Mesothelial cell of epicardium (in vitro differentiated cells): Measurements from ENCODE around the gene DIS3L2. TPM values are rescaled to one million over a fixed set of nuclear protein-coding genes. Genes with fewer than 3 reads are reported as not detected.

Source experiments
- DNase-seq, 2 experiments: peaks; one replicate each; pipeline ENCODE4 v3.0.0; 2021; ENCODE audit warnings: low spot score in 2 of 2; ENCODE audit not compliant: unreplicated experiment in 2 of 2
- H3K27ac Mint-ChIP-seq: 2 replicates; pipeline ENCODE4 v1.8.0; 2021; ENCODE audit warnings: mixed read lengths
- H3K27me3 Mint-ChIP-seq: 2 replicates; pipeline ENCODE4 v1.8.0; 2021; ENCODE audit warnings: low read depth, mixed read lengths
- H3K36me3 Mint-ChIP-seq: 2 replicates; pipeline ENCODE4 v1.8.0; 2021; ENCODE audit warnings: mixed read lengths
- H3K4me1 Mint-ChIP-seq: 2 replicates; pipeline ENCODE4 v1.8.0; 2021; ENCODE audit warnings: mixed read lengths
- H3K4me3 Mint-ChIP-seq: 2 replicates; pipeline ENCODE4 v1.8.0; 2021; ENCODE audit warnings: mild to moderate bottlenecking, moderate library complexity, mixed read lengths
- H3K9me3 Mint-ChIP-seq: 2 replicates; pipeline ENCODE4 v1.8.0; 2021; ENCODE audit warnings: mixed read lengths
- total RNA-seq: library from RNA; stranded (reverse); gene quantifications from 3 replicates; pipeline ENCODE4 v1.2.1, GENCODE V29; 2021
- TF ChIP-seq, protein P1 (sequence below): fragments of 200-600 bp; sonication (generic); IDR thresholded peaks from one replicate; pipeline ENCODE4 v1.5.0; 2021; ENCODE audit warnings: antibody characterized with exemption; ENCODE audit not compliant: unreplicated experiment

DIS3L2 gene
- total RNA-seq, 1 donor from 2014 or later: 74.4 TPM

DNA sequence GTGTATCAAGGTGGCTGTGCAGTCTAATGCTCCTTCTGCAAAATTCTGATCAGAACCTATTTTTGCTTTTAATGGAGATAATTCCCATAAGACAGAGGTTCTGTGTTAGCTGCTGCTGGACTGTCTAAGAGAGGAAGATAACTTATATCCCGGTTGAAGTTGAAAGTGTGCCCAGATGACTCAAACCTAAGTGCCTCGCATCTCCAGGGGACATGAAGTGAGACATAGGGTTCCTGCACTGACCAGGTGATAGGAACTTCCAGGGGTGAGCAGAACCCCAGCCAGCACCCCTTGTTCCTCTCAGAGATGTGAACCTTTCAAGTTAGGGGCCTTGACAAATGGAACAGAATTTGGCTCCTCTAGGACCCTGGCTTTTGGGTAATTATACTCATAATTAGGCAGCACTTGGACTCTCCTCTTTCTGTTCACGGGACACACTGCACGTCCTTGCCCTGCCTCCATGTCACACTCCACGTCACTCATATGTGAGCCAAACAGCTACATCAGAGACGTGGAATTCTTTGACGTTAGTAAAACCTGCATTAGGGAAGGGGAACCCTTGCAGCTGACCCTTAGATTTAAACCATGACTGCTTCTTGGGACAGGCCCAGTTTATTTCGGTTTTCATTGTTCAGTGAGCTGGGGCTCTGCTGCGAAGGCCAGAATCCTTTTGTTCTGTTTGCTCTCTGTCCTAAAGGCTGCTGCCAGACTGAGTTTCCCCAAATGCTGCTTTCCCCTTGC lies 312.6 kb downstream of the DIS3L2 start:
- H3K27ac Mint-ChIP-seq: no peak overlapping the region
- H3K36me3 Mint-ChIP-seq: peaks cover 15% of the 10 kb centered on the region
- no peaks in the 10 kb centered on the region for H3K4me1 Mint-ChIP-seq
- no peak overlapping the region for H3K4me3 Mint-ChIP-seq
- TF ChIP-seq, protein P1, sequence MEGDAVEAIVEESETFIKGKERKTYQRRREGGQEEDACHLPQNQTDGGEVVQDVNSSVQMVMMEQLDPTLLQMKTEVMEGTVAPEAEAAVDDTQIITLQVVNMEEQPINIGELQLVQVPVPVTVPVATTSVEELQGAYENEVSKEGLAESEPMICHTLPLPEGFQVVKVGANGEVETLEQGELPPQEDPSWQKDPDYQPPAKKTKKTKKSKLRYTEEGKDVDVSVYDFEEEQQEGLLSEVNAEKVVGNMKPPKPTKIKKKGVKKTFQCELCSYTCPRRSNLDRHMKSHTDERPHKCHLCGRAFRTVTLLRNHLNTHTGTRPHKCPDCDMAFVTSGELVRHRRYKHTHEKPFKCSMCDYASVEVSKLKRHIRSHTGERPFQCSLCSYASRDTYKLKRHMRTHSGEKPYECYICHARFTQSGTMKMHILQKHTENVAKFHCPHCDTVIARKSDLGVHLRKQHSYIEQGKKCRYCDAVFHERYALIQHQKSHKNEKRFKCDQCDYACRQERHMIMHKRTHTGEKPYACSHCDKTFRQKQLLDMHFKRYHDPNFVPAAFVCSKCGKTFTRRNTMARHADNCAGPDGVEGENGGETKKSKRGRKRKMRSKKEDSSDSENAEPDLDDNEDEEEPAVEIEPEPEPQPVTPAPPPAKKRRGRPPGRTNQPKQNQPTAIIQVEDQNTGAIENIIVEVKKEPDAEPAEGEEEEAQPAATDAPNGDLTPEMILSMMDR: no peak
- no peak for DNase-seq
- H3K27me3 Mint-ChIP-seq: no peaks in the 10 kb centered on the region
- peaks cover 7% of the 10 kb centered on the region for H3K9me3 Mint-ChIP-seq

DNA sequence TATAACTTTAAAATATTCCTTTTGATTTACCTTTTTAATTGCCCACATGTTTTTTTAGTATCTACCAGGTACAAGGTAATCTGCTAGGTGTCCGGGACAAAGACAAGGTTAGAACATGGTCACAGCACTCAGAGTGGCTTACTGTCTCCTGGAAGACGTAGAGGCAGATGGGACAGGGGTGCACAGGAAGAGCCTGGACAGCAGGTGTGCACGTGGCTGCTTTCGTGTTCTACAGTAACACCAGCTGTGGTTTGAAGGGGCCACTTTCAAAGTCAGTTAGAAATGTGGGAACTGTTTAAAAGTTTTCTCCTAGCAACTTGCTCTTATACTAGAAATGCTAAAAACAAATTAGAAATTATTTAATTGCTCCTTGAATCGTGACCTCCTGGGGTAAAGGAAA lies 314.2 kb downstream of the DIS3L2 start:
- H3K9me3 Mint-ChIP-seq: peaks cover 14% of the 10 kb centered on the region
- H3K4me3 Mint-ChIP-seq: no peak overlapping the region
- TF ChIP-seq, protein P1: no peak
- no peak overlapping the region for H3K27ac Mint-ChIP-seq
- no peak for DNase-seq
- H3K36me3 Mint-ChIP-seq: peaks cover 24% of the 10 kb centered on the region
- H3K27me3 Mint-ChIP-seq: no peaks in the 10 kb centered on the region
- no peaks in the 10 kb centered on the region for H3K4me1 Mint-ChIP-seq

DNA sequence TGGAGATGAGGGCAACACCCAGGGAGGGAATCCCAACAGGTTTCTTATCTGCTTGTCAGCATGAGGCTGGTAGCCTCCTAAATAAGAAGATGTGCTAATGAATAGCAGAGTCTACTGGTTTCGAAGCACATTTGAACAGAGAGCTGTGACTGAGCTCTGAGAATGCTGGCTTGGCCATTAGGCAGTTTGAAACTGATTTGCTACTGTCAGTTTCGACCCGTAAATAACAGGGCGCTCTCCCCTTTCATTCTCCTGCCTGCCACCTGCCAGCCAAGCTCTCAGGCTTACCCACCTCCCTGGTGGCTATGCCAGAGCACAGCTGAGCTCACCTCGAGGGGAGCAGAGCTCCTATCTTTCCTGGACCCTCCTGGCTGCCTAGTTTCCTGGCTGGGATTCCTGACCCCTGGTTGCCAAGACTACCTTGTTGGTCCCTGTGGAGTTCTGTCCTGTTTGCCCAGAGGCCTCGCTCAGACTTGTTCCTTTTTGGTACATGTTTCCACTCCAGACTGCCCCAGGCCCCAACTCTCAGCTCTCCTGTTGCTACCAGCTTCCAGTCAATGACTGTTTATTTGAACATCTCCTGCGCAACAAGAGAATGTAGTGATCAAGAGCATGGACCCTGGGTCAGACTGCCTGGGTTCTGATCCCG lies 314.7 kb downstream of the DIS3L2 start:
- H3K27me3 Mint-ChIP-seq: no peaks in the 10 kb centered on the region
- no peak overlapping the region for H3K27ac Mint-ChIP-seq
- no peaks in the 10 kb centered on the region for H3K4me1 Mint-ChIP-seq
- no peak for DNase-seq
- peaks cover 14% of the 10 kb centered on the region for H3K9me3 Mint-ChIP-seq
- H3K4me3 Mint-ChIP-seq: no peak overlapping the region
- TF ChIP-seq, protein P1: no peak
- peaks cover 26% of the 10 kb centered on the region for H3K36me3 Mint-ChIP-seq

DNA sequence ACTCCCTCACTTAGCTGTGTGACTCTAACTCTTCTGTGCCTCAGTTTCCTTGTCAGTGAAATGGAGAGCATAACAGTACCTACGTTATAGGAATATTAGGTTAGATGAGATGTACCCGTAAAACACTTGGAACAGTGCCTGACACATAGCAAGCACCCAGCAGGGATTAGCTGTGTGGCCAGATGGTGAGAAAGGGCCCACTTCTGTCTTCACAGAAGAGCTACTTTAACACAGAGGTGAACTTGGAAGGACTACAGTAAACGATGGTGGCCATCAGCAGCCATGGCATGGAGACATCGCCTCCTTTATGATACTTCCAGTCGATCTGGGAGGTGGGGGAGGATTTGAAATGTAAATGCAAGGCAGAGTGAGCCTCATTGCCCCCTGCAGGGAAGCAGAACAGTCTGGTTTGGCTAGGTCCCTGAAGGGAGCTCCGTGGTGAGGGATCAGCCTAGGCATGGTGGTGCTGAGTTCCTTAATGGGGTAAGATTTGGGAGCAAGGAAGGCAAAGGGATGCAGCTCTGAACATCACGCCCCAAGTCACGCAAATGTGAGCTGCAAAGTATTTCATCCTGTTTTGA lies 315.3 kb downstream of the DIS3L2 start:
- no peaks in the 10 kb centered on the region for H3K4me1 Mint-ChIP-seq
- no peak for DNase-seq
- H3K27ac Mint-ChIP-seq: no peak overlapping the region
- peaks cover 14% of the 10 kb centered on the region for H3K9me3 Mint-ChIP-seq
- no peak overlapping the region for H3K4me3 Mint-ChIP-seq
- TF ChIP-seq, protein P1: no peak
- no peaks in the 10 kb centered on the region for H3K27me3 Mint-ChIP-seq
- peaks cover 29% of the 10 kb centered on the region for H3K36me3 Mint-ChIP-seq

DNA sequence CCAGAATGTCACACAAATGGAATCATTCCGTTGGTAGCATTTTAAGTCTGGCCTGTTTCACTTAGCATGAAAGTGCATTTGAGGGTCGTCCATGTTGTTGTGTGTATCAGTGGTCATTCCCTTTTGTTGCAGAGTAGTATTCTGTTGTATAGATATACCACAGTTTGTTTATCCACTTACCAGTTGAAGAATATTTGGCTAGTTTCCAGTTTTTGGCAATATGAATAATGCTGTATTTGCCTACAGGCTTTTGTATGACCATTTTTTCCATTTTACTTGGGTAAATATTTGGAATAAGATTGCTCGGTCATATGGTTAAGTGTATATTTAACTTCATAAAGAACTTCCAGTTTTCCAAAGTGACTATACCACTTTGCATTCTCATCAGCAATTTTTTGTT lies 317.0 kb downstream of the DIS3L2 start:
- Mint-ChIP-seq H3K4me3 (no peak overlapping the region), H3K27me3 (no peaks in the 10 kb centered on the region), H3K27ac (no peak overlapping the region), H3K4me1 (no peaks in the 10 kb centered on the region), H3K9me3 (peaks cover 14% of the 10 kb centered on the region), H3K36me3 (peaks cover 29% of the 10 kb centered on the region)
- TF ChIP-seq, protein P1: no peak
- no peak for DNase-seq
